K562 (cell line): ENCODE data around the gene GABPB2. TPM values are rescaled to one million over a fixed set of nuclear protein-coding genes. Genes with fewer than 3 reads are reported as not detected.

Experiments used
- ETV6 ChIP-seq, 3 experiments: fragments of 150-350 bp in 1 of 3; sonication (generic) in 1 of 3; formaldehyde crosslinking in 1 of 3; IDR thresholded peaks; 2 replicates each; pipeline versions ENCODE4 v1.6.1 to v1.8.0; 2014 to 2022; ENCODE audit warnings: borderline replicate concordance in 2 of 3, low read depth in 2 of 3, antibody characterized with exemption in 1 of 3, low read length in 1 of 3, mild to moderate bottlenecking in 1 of 3, missing genetic modification reagents in 1 of 3
- EWSR1 ChIP-seq: fragments of 450-650 bp; IDR thresholded peaks from 2 replicates; pipeline ENCODE4 v1.6.1; 2018; ENCODE audit warnings: borderline replicate concordance, mild to moderate bottlenecking, low read depth, moderate library complexity; ENCODE audit not compliant: partially characterized antibody
- FOXM1 ChIP-seq, 2 experiments: fragments of 450-650 bp in 1 of 2; sonication (generic) in 1 of 2; formaldehyde crosslinking in 1 of 2; IDR thresholded peaks; 2 replicates each; pipeline versions ENCODE4 v1.6.1 to v1.9.0; 2017 to 2022; ENCODE audit warnings: low read depth in 2 of 2, mild to moderate bottlenecking in 2 of 2, missing genetic modification reagents in 1 of 2, moderate library complexity in 1 of 2
- HNRNPH1 ChIP-seq: fragments of 200-400 bp; formaldehyde crosslinking; optimal IDR thresholded peaks from 2 replicates; pipeline ENCODE3; 2017; ENCODE audit warnings: low read depth, mild to moderate bottlenecking, low read length, moderate library complexity
- MIER1 ChIP-seq: fragments of 450-650 bp; IDR thresholded peaks from 2 replicates; pipeline ENCODE4 v1.6.1; 2016; ENCODE audit warnings: antibody characterized with exemption, mild to moderate bottlenecking, low read depth
- NFIC ChIP-seq: fragments of 450-650 bp; IDR thresholded peaks from 2 replicates; pipeline ENCODE4 v1.6.1; 2017; ENCODE audit warnings: mild to moderate bottlenecking, inconsistent platforms
- PURB ChIP-seq: sonication (generic); formaldehyde crosslinking; IDR thresholded peaks from 2 replicates; pipeline ENCODE4 v1.9.0; 2021; ENCODE audit warnings: low read depth, mild to moderate bottlenecking, missing genetic modification reagents
- RAD51 ChIP-seq: fragments of 450-650 bp; IDR thresholded peaks from 2 replicates; pipeline ENCODE4 v1.7.1; 2016; ENCODE audit warnings: low read depth, mild to moderate bottlenecking, borderline replicate concordance
- RFX7 ChIP-seq: fragments of 250-450 bp; sonication (Bioruptor Pico); IDR thresholded peaks from 2 replicates; pipeline ENCODE4 v1.5.1; 2021; ENCODE audit warnings: mild to moderate bottlenecking
- XRCC4 ChIP-seq: IDR thresholded peaks from one replicate; pipeline ENCODE4 v1.6.1; 2011; ENCODE audit not compliant: insufficient read depth, insufficient read length; ENCODE audit errors: extremely low read depth
- ZFP1 ChIP-seq: fragments of 450-650 bp; formaldehyde crosslinking; IDR thresholded peaks from 2 replicates; pipeline ENCODE4 v1.4.0; 2020; ENCODE audit warnings: mild to moderate bottlenecking, mixed read lengths
- ZNF586 ChIP-seq: fragments of 450-650 bp; formaldehyde crosslinking; conservative IDR thresholded peaks from 2 replicates; pipeline ENCODE4 v1.4.0; 2020; ENCODE audit warnings: mild to moderate bottlenecking, moderate library complexity
- ZSCAN29 ChIP-seq: fragments of 450-650 bp; IDR thresholded peaks from 2 replicates; pipeline ENCODE4 v1.6.1; 2017
- polyA plus RNA-seq, 8 experiments: library from polyadenylated mRNA; depleted of rRNA in 4 of 8; stranded (reverse) in 5 of 8; unstranded in 3 of 8; fragments of >200 nt; fragmentation: Nextera tagmentation in 2 of 8; fragmentation: Illumina TruSeq in 1 of 8; extraction: Ambion mirVana in 2 of 8; extraction: Trizol in 1 of 8; gene quantifications; 2 replicates each; pipeline versions ENCODE4 v1.2.1 to v1.2.3, GENCODE V29; 2011 to 2014; ENCODE audit warnings: inconsistent platforms in 1 of 8, missing spikeins in 1 of 8
- total RNA-seq, 7 experiments: library from RNA; depleted of rRNA in 6 of 7; stranded (reverse); fragments of >200 nt in 6 of 7; fragmentation: Illumina TruSeq in 2 of 7; extraction: Trizol in 2 of 7; gene quantifications; 2 replicates each; pipeline versions ENCODE4 v1.2.1 to v1.2.3, GENCODE V29; 2011 to 2021; ENCODE audit warnings: low replicate concordance in 1 of 7
- TF ChIP-seq, protein P1 (sequence below), 2 experiments: fragments of 450-650 bp; IDR thresholded peaks; 2 replicates each; pipeline ENCODE4 v1.6.1; 2016; ENCODE audit warnings: mild to moderate bottlenecking in 2 of 2, borderline replicate concordance in 1 of 2, low read depth in 1 of 2, moderate library complexity in 1 of 2
- TF ChIP-seq, protein P2 (sequence below): sonication (generic); formaldehyde crosslinking; IDR thresholded peaks from 2 replicates; pipeline ENCODE4 v1.8.0; 2022; ENCODE audit warnings: missing genetic modification reagents, mild to moderate bottlenecking, borderline replicate concordance
- TF ChIP-seq, protein P3 (sequence below): sonication (generic); formaldehyde crosslinking; IDR thresholded peaks from 2 replicates; pipeline ENCODE4 v1.8.0; 2022; ENCODE audit warnings: mild to moderate bottlenecking, low read depth, missing genetic modification reagents

The GABPB2 gene
- total and polyA plus RNA-seq, 9 of the 15 experiments (the other 6 are each of a cell fraction or from before 2014, with no cell fraction given): 2.2 to 13.3 (median 6.1) TPM

DNA sequence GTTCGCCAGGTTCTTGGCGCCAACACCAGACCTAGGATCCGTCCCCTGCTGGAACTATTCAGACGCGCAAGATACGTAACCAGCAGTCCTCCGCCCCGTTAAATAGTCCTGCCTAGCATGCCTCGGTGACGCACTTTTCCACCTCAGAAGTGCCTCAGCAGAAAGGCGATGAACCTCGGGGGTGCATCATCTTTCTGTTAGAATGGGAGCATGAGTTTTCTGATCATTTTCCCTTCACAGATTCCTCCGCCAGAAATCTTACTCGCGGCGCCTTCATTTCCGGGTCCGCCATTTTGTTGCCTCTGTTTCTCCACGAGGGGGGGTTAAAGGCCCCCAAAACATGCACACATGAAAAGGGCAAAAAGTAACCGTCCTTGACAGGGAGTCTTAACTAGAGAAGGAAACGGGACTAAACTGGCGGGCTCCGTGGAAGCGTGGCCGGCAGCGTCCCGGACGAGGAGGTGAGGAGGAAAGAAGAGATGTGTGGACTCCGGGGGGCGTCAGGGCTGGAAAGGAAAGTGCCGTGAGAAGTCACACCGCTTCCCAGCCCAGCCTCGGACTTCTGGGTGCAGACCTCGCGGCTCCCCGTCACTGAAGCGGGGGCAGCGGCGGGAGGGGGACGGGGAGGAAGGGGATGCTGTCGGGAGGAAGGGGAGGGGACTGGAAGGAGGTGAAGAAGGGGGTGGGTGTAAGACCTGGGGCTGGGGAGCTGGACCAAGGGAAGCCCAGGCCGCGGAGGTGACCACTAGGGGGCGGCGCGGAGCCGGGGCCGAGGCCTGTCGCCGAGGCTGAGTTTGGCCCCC is at the start of gene GABPB2 (continued):
- TF ChIP-seq, protein P1, sequence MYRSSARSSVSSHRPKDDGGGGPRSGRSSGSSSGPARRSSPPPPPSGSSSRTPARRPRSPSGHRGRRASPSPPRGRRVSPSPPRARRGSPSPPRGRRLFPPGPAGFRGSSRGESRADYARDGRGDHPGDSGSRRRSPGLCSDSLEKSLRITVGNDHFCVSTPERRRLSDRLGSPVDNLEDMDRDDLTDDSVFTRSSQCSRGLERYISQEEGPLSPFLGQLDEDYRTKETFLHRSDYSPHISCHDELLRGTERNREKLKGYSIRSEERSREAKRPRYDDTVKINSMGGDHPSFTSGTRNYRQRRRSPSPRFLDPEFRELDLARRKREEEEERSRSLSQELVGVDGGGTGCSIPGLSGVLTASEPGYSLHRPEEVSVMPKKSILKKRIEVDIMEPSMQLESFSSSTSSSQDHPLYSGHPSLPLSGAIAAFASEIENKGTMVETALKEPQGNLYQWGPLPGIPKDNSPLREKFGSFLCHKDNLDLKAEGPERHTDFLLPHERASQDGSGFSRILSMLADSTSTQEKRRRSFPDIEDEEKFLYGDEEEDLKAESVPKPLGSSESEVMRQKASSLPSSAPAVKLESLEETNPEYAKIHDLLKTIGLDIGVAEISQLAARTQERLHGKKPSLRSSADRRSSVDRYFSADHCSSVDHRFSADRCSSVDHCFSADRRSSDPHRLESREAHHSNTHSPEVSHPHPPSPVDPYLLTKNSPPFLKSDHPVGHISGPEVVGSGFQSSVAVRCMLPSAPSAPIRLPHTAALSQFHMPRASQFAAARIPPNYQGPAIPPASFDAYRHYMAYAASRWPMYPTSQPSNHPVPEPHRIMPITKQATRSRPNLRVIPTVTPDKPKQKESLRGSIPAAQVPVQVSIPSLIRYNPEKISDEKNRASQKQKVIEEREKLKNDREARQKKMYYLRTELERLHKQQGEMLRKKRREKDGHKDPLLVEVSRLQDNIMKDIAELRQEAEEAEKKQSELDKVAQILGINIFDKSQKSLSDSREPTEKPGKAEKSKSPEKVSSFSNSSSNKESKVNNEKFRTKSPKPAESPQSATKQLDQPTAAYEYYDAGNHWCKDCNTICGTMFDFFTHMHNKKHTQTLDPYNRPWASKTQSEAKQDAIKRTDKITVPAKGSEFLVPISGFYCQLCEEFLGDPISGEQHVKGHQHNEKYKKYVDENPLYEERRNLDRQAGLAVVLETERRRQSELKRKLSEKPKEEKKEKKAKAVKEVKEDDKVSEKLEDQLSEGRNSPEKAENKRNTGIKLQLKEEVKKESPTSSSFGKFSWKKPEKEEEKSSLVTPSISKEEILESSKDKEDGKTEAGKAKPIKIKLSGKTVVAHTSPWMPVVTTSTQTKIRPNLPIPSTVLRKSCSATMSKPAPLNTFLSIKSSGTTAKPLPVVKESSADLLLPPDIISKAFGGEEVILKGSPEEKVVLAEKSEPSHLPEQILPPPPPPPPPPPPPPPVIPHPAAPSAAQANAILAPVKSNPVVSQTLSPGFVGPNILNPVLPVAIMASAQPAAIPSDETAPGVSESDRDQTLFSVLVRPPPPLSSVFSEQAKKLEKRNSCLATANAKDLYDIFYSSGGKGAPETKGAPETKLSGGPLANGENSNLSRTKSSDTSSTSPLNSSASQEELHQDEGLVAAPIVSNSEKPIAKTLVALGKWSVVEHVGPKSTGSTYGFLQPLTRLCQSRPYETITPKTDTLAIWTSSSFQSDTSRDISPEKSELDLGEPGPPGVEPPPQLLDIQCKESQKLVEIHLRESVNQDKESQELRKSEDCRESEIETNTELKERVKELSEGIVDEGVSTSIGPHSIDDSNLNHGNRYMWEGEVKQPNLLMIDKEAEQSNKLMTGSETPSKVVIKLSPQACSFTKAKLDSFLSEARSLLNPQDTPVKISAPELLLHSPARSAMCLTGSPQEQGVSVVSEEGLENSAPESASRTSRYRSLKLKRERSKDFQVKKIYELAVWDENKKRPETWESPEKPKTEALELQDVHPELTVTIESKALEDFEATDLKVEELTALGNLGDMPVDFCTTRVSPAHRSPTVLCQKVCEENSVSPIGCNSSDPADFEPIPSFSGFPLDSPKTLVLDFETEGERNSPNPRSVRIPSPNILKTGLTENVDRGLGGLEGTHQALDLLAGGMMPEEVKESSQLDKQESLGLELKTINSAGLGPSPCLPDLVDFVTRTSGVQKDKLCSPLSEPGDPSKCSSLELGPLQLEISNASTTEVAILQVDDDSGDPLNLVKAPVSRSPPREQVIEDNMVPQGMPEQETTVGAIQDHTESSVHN (IDR thresholded peaks at IDR 0.05; ENCODE audit: borderline replicate concordance in 1 of 2, low read depth in 1 of 2): peak in 1 of 2 experiments; percentile 84; a peak in 2 of 4 replicates
- TF ChIP-seq PURB (no peak), XRCC4 (no peak), ZNF586 (CRISPR knock-in tag) (no peak), HNRNPH1 (no peak), NFIC (peak; percentile 74), ZFP1 (no peak), ETV6 (IDR thresholded peaks at IDR 0.05; ENCODE audit: borderline replicate concordance in 1 of 2, low read depth in 2 of 2, low read length in 1 of 2) (0 out of 4 replicates have a peak, but pooled peaks of 1 of the 2 experiments have one; percentile 61), ETV6 (CRISPR knock-in tag; IDR thresholded peaks at IDR 0.05; ENCODE audit: borderline replicate concordance) (no peak), FOXM1 (IDR thresholded peaks at IDR 0.05; ENCODE audit: low read depth) (peak; percentile 62), FOXM1 (CRISPR knock-in tag; IDR thresholded peaks at IDR 0.05; ENCODE audit: low read depth) (no peak), RAD51 (peak; percentile 63; the same call in 1 of the 2 replicates), ZSCAN29 (no peak), EWSR1 (no peak), RFX7 (CRISPR knock-in tag) (no peak), MIER1 (0 out of 2 replicates have a peak, but pooled peaks have one; percentile 19)
- TF ChIP-seq, protein P2, sequence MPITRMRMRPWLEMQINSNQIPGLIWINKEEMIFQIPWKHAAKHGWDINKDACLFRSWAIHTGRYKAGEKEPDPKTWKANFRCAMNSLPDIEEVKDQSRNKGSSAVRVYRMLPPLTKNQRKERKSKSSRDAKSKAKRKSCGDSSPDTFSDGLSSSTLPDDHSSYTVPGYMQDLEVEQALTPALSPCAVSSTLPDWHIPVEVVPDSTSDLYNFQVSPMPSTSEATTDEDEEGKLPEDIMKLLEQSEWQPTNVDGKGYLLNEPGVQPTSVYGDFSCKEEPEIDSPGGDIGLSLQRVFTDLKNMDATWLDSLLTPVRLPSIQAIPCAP (CRISPR knock-in tag): 0 out of 2 replicates have a peak, but pooled peaks have one; percentile 81
- TF ChIP-seq, protein P3, sequence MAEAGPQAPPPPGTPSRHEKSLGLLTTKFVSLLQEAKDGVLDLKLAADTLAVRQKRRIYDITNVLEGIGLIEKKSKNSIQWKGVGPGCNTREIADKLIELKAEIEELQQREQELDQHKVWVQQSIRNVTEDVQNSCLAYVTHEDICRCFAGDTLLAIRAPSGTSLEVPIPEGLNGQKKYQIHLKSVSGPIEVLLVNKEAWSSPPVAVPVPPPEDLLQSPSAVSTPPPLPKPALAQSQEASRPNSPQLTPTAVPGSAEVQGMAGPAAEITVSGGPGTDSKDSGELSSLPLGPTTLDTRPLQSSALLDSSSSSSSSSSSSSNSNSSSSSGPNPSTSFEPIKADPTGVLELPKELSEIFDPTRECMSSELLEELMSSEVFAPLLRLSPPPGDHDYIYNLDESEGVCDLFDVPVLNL (CRISPR knock-in tag): peak; percentile 92
